Loucy (cell line): Measurements from ENCODE around the gene ATP13A1.

Source experiments
- H2AFZ ChIP-seq: fragments of 200-600 bp; sonication (generic); 2 replicates; pipeline ENCODE4 v1.6.0; 2016; ENCODE audit warnings: antibody characterized with exemption, mild to moderate bottlenecking, low read length, moderate library complexity
- H3F3A ChIP-seq: fragments of 200-600 bp; 2 replicates; pipeline ENCODE4 v1.6.0; 2016; ENCODE audit warnings: antibody characterized with exemption, low read depth, mild to moderate bottlenecking
- H3K27me3 ChIP-seq: fragments of 200-600 bp; sonication (generic); 2 replicates; pipeline ENCODE4 v1.6.1; 2014; ENCODE audit warnings: low read length, mild to moderate bottlenecking; ENCODE audit not compliant: insufficient read depth, poor library complexity, severe bottlenecking
- H3K36me3 ChIP-seq: fragments of 200-600 bp; sonication (generic); 2 replicates; pipeline ENCODE4 v1.6.1; 2016; ENCODE audit warnings: low read length; ENCODE audit not compliant: insufficient read depth
- H3K4me1 ChIP-seq: fragments of 200-600 bp; sonication (generic); 2 replicates; pipeline ENCODE4 v1.5.1; 2014; ENCODE audit warnings: low read length, mild to moderate bottlenecking; ENCODE audit not compliant: insufficient read depth, poor library complexity, severe bottlenecking
- H3K4me2 ChIP-seq: fragments of 200-600 bp; sonication (generic); 2 replicates; pipeline ENCODE4 v1.6.0; 2014; ENCODE audit warnings: antibody characterized with exemption, low read length, low read depth, mild to moderate bottlenecking; ENCODE audit not compliant: poor library complexity, severe bottlenecking
- H3K4me3 ChIP-seq: fragments of 200-600 bp; sonication (generic); 2 replicates; pipeline ENCODE4 v1.5.1; 2014; ENCODE audit warnings: low read length, mild to moderate bottlenecking, mixed read lengths; ENCODE audit not compliant: poor library complexity, severe bottlenecking
- H3K79me2 ChIP-seq: fragments of 200-600 bp; sonication (generic); 2 replicates; pipeline ENCODE4 v1.6.1; 2014; ENCODE audit warnings: low read length; ENCODE audit not compliant: insufficient read depth
- H3K9ac ChIP-seq: fragments of 200-600 bp; sonication (generic); 2 replicates; pipeline ENCODE4 v1.6.0; 2014; ENCODE audit warnings: mild to moderate bottlenecking, low read depth, low read length, moderate library complexity; ENCODE audit not compliant: poor library complexity, severe bottlenecking
- H3K9me2 ChIP-seq: fragments of 200-600 bp; sonication (generic); replicated peaks from 2 replicates; pipeline ENCODE4 v1.6.1; 2016; ENCODE audit warnings: low read depth, low read length, mixed read lengths
- H3K9me3 ChIP-seq: fragments of 200-600 bp; sonication (generic); 2 replicates; pipeline ENCODE4 v1.6.1; 2014; ENCODE audit warnings: mild to moderate bottlenecking, antibody characterized with exemption, low read length, low read depth; ENCODE audit not compliant: insufficient read depth
- H4K20me1 ChIP-seq: fragments of 200-600 bp; sonication (generic); 2 replicates; pipeline ENCODE4 v1.6.0; 2014; ENCODE audit warnings: antibody characterized with exemption, low read length, mild to moderate bottlenecking; ENCODE audit not compliant: insufficient read depth, poor library complexity, severe bottlenecking
- CTCF ChIP-seq: fragments of 200-600 bp; sonication (generic); conservative IDR thresholded peaks from 2 replicates; pipeline ENCODE4 v1.5.1; 2014; ENCODE audit warnings: mild to moderate bottlenecking, antibody characterized with exemption, low read length
- EZH2phosphoT487 ChIP-seq: fragments of 200-600 bp; IDR thresholded peaks from 2 replicates; pipeline ENCODE4 v1.6.1; 2018; ENCODE audit warnings: antibody characterized with exemption, mild to moderate bottlenecking, moderate library complexity, borderline replicate concordance

The ATP13A1 gene

GRCh38 chr19:19655051-19655594 is 8.4 kb downstream of the ATP13A1 start:
- H3K4me2 ChIP-seq: no peak overlapping the region
- no peaks in the 10 kb centered on the region for H4K20me1 ChIP-seq

GRCh38 chr19:19654441-19654840 is 9.0 kb downstream of the ATP13A1 start:
- H3K4me1 ChIP-seq: no peaks in the 10 kb centered on the region

More at GRCh38 chr19:19655051-19655594, 8.4 kb downstream of the ATP13A1 start:
- Histone ChIP-seq H3K9me3 (no peaks in the 10 kb centered on the region), H3K27me3 (no peaks in the 10 kb centered on the region), H3K9ac (no peak overlapping the region), H3K36me3 (peaks cover 84% of the 10 kb centered on the region; the same call in 1 of the 2 replicates), H3K4me3 (no peak overlapping the region), H3K9me2 (no peaks in the 10 kb centered on the region), H3F3A (no peaks in the 10 kb centered on the region), H2AFZ (no peak overlapping the region), H3K79me2 (peaks cover 6% of the 10 kb centered on the region; the same call in 1 of the 2 replicates), H3K4me1 (no peaks in the 10 kb centered on the region)
- no peak for TF ChIP-seq EZH2phosphoT487
- TF ChIP-seq CTCF: no peak

GRCh38 chr19:19653597-19654147 is 9.8 kb downstream of the ATP13A1 start:
- Histone ChIP-seq H3K36me3 (peaks cover 78% of the 10 kb centered on the region; the same call in 1 of the 2 replicates), H2AFZ (no peak overlapping the region), H3F3A (no peaks in the 10 kb centered on the region), H3K79me2 (no peaks in the 10 kb centered on the region), H3K4me1 (no peaks in the 10 kb centered on the region), H4K20me1 (no peaks in the 10 kb centered on the region), H3K4me2 (no peak overlapping the region), H3K27me3 (no peaks in the 10 kb centered on the region), H3K9me2 (no peaks in the 10 kb centered on the region), H3K9ac (no peak overlapping the region), H3K9me3 (no peaks in the 10 kb centered on the region), H3K4me3 (no peak overlapping the region)
- TF ChIP-seq CTCF (no peak), EZH2phosphoT487 (no peak)

More at GRCh38 chr19:19654441-19654840, 9.0 kb downstream of the ATP13A1 start:
- Histone ChIP-seq H4K20me1 (no peaks in the 10 kb centered on the region), H3K36me3 (peaks cover 81% of the 10 kb centered on the region; the same call in 1 of the 2 replicates), H3K4me2 (no peak overlapping the region), H2AFZ (no peak overlapping the region), H3K9ac (no peak overlapping the region), H3K4me3 (no peak overlapping the region), H3F3A (no peaks in the 10 kb centered on the region), H3K79me2 (no peaks in the 10 kb centered on the region), H3K27me3 (no peaks in the 10 kb centered on the region), H3K9me2 (no peaks in the 10 kb centered on the region), H3K9me3 (no peaks in the 10 kb centered on the region)
- TF ChIP-seq EZH2phosphoT487: no peak
- no peak for TF ChIP-seq CTCF
